Measurements from ENCODE around the gene LRRC2.
A peak's percentile ranks its signal among the peaks of the same experiment; 100 is the strongest.

Gene LRRC2

DNA sequence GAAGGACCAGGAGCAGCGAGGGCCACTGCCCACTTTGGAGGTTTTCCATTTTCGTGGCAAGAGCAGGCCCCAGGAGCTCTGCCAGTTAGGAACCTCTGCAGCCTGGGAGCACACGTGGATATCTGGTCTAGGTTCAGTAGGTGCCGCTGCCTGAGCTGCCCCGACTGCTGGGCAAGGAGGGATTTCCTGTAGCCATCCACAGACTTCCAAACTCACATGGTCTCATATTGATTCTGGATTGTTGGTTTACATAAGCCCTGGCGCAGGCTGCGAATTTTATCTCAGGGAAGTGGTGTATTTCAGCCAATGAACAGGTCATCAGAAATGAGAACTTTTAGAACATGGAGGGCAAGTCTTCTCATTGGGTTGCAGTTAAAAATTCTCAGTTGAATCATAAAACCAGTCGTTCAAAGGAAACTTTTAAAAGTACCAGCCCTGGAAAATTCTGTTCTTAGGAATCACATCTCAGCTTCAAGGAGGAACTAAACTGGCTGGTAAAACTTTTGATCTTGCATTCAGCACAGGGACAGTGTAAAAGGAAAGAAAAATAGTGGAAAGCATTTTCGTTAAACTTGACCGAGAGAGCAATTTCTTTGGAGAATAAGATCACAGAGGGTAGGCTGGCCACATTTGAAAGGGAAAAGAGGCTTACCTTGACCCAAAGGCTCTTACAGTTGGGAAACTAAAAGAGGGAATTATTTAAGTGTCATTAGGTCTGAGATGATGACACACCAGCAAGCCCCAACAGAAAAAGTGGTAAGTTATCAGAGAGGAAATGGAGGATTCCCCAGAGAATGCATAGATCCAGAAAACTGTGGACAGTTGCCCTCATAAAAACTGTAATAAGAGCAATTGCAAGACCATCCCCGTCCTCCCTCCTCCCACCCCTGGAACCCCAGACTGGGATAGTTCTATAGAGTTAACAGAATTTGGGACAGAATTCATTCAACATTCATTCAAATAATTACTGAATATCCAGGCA lies 74.7 kb downstream of the LRRC2 start:
- TF ChIP-seq EZH2phosphoT487 (IDR thresholded peaks at IDR 0.05; ENCODE audit: low read depth), result no peak
- TF ChIP-seq, protein P1, sequence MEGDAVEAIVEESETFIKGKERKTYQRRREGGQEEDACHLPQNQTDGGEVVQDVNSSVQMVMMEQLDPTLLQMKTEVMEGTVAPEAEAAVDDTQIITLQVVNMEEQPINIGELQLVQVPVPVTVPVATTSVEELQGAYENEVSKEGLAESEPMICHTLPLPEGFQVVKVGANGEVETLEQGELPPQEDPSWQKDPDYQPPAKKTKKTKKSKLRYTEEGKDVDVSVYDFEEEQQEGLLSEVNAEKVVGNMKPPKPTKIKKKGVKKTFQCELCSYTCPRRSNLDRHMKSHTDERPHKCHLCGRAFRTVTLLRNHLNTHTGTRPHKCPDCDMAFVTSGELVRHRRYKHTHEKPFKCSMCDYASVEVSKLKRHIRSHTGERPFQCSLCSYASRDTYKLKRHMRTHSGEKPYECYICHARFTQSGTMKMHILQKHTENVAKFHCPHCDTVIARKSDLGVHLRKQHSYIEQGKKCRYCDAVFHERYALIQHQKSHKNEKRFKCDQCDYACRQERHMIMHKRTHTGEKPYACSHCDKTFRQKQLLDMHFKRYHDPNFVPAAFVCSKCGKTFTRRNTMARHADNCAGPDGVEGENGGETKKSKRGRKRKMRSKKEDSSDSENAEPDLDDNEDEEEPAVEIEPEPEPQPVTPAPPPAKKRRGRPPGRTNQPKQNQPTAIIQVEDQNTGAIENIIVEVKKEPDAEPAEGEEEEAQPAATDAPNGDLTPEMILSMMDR (IDR thresholded peaks at IDR 0.05; ENCODE audit: low read depth, low read length), result no peak
- Histone ChIP-seq H3K4me1 (ENCODE audit: low read length) (peaks cover 5% of the 10 kb centered on the region), H4K20me1 (ENCODE audit: insufficient read depth, low read length) (no peaks in the 10 kb centered on the region), H3K9me3 (ENCODE audit: insufficient read depth, low read length) (no peaks in the 10 kb centered on the region), H3K36me3 (replicated peaks; ENCODE audit: low read depth, low read length) (no peaks in the 10 kb centered on the region), H3K79me2 (ENCODE audit: low read length) (no peaks in the 10 kb centered on the region), H2AFZ (ENCODE audit: low read depth, low read length) (no peak overlapping the region), H3K27ac (ENCODE audit: low read length) (no peak overlapping the region), H3K4me2 (ENCODE audit: low read length) (no peak overlapping the region), H3K9ac (ENCODE audit: low read length) (no peak overlapping the region), H3K4me3 (ENCODE audit: low read length) (no peak overlapping the region), H3K27me3 (ENCODE audit: low read depth, low read length) (peaks cover 42% of the 10 kb centered on the region)

DNA sequence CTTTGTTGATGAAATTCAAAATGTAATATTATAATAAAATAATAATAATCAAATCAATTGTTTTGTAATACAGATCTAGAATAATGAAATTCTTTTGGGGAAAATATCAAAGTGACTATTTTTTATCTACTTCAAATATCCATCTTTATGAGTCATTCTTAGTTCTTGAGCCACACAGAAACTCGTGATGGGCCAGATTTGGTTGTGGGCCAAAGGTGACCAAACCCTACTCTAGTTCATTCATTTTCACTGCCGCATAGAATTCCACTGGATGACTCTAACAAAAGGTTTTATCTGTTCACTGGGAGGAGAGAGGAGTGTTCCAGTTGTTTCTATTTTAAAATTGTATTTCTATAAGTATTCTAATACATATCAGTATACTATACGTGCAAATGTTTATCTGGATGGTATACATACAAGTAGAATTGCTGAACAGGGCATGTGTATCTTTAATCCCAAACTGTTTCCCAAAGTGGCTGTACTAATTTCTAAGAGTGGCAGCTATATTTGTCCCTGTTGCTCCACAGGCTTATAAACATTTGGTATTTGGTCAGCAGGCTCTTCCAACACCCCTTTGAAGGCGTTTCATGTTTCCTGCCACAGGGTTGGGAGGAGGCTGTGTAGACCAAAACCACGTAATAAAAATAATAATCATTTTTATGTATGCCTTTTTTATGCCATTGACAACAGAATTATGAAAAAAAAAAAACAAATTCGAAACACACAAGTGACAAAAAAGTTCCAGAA lies 75.6 kb downstream of the LRRC2 start:
- Histone ChIP-seq H2AFZ (ENCODE audit: low read depth, low read length) (no peak overlapping the region), H3K27me3 (ENCODE audit: low read depth, low read length) (peaks cover 42% of the 10 kb centered on the region), H3K79me2 (ENCODE audit: low read length) (no peaks in the 10 kb centered on the region), H3K4me2 (ENCODE audit: low read length) (no peak overlapping the region), H3K36me3 (replicated peaks; ENCODE audit: low read depth, low read length) (no peaks in the 10 kb centered on the region), H3K27ac (ENCODE audit: low read length) (no peak overlapping the region), H3K9ac (ENCODE audit: low read length) (no peak overlapping the region), H4K20me1 (ENCODE audit: insufficient read depth, low read length) (no peaks in the 10 kb centered on the region), H3K9me3 (ENCODE audit: insufficient read depth, low read length) (no peaks in the 10 kb centered on the region), H3K4me1 (ENCODE audit: low read length) (peaks cover 5% of the 10 kb centered on the region), H3K4me3 (ENCODE audit: low read length) (no peak overlapping the region)
- TF ChIP-seq EZH2phosphoT487 (IDR thresholded peaks at IDR 0.05; ENCODE audit: low read depth), result no peak
- TF ChIP-seq, protein P1 (IDR thresholded peaks at IDR 0.05; ENCODE audit: low read depth, low read length), result no peak

DNA sequence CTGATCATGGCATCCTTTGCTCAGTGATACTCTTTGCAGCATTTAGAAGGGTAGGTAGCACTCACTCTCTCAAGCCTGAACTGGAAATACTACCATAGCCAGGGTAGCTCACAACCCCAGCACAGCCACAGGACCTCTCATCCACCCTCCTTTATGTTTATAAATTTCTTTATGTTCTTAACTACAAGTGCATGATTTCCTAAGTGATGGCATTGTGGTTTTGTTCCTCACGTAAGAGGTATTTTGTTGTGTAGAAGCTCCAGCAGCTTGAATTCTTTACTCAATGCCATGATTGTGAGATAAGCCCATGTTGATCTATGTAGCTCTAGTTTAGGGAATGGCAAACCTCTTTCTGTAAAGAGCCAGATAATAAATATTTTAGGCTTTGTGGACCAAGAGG lies 76.2 kb downstream of the LRRC2 start:
- Histone ChIP-seq H2AFZ (ENCODE audit: low read depth, low read length) (no peak overlapping the region), H3K79me2 (ENCODE audit: low read length) (no peaks in the 10 kb centered on the region), H4K20me1 (ENCODE audit: insufficient read depth, low read length) (no peaks in the 10 kb centered on the region), H3K4me1 (ENCODE audit: low read length) (peaks cover 5% of the 10 kb centered on the region), H3K9me3 (ENCODE audit: insufficient read depth, low read length) (no peaks in the 10 kb centered on the region), H3K4me2 (ENCODE audit: low read length) (no peak overlapping the region), H3K27ac (ENCODE audit: low read length) (no peak overlapping the region), H3K27me3 (ENCODE audit: low read depth, low read length) (peaks cover 42% of the 10 kb centered on the region), H3K9ac (ENCODE audit: low read length) (no peak overlapping the region), H3K36me3 (replicated peaks; ENCODE audit: low read depth, low read length) (no peaks in the 10 kb centered on the region), H3K4me3 (ENCODE audit: low read length) (no peak overlapping the region)
- TF ChIP-seq EZH2phosphoT487 (IDR thresholded peaks at IDR 0.05; ENCODE audit: low read depth), result no peak
- TF ChIP-seq, protein P1 (IDR thresholded peaks at IDR 0.05; ENCODE audit: low read depth, low read length), result no peak

DNA sequence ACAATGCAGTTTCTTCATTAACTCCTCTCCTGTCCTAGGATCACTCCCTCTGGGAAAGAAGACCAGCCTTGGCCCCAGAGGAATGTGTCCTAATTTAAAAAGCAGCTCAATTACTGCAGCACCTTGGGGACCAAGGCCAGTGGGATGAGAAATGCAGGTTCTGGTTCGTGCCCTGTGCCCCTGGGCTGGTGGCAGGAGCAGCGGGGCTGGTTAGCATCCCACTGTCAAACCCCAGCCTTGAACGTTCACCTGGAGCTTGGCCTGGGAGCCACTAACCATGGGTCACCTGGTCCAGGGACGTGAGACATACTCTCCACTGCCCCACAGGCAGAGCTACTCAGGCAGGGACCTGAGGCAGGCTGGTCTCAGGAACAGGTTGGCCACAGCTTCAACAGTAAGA lies 76.7 kb downstream of the LRRC2 start:
- Histone ChIP-seq H3K4me3 (ENCODE audit: low read length) (no peak overlapping the region), H3K27ac (ENCODE audit: low read length) (no peak overlapping the region), H4K20me1 (ENCODE audit: insufficient read depth, low read length) (no peaks in the 10 kb centered on the region), H3K36me3 (replicated peaks; ENCODE audit: low read depth, low read length) (no peaks in the 10 kb centered on the region), H3K4me2 (ENCODE audit: low read length) (peak overlapping the region; percentile 75), H3K4me1 (ENCODE audit: low read length) (peaks cover 5% of the 10 kb centered on the region), H3K27me3 (ENCODE audit: low read depth, low read length) (peaks cover 42% of the 10 kb centered on the region), H3K9me3 (ENCODE audit: insufficient read depth, low read length) (no peaks in the 10 kb centered on the region), H2AFZ (ENCODE audit: low read depth, low read length) (no peak overlapping the region), H3K79me2 (ENCODE audit: low read length) (no peaks in the 10 kb centered on the region), H3K9ac (ENCODE audit: low read length) (no peak overlapping the region)
- TF ChIP-seq, protein P1 (IDR thresholded peaks at IDR 0.05; ENCODE audit: low read depth, low read length), result no peak
- TF ChIP-seq EZH2phosphoT487 (IDR thresholded peaks at IDR 0.05; ENCODE audit: low read depth), result no peak

All from OCI-LY3 (cell line).